ENCODE measurements around the gene RNF223.

The RNF223 gene

DNA sequence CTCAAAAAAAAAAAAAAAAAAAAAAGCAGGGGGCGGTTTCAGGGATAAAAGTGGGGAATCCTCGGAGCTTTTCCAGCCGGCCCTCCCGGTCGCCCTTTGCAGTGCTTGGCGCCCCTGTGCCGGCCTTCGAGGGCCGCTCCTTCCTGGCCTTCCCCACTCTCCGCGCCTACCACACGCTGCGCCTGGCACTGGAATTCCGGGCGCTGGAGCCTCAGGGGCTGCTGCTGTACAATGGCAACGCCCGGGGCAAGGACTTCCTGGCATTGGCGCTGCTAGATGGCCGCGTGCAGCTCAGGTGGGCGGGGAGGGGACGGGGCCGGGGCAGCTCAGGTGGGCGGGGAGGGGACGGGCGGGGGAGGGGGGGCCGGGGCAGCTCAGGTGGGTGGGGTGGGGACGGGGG, 25.3 kb downstream of the RNF223 start:
- H2AFZ ChIP-seq (ENCODE audit: low read length), result no peak overlapping the region
- H3K4me3 ChIP-seq (ENCODE audit: low read length), result no peak overlapping the region
- H3K9ac ChIP-seq (ENCODE audit: low read length), result no peak overlapping the region
- TF ChIP-seq EZH2phosphoT487 (IDR thresholded peaks at IDR 0.05; ENCODE audit: low read length), result no peak
- TF ChIP-seq, protein P1, sequence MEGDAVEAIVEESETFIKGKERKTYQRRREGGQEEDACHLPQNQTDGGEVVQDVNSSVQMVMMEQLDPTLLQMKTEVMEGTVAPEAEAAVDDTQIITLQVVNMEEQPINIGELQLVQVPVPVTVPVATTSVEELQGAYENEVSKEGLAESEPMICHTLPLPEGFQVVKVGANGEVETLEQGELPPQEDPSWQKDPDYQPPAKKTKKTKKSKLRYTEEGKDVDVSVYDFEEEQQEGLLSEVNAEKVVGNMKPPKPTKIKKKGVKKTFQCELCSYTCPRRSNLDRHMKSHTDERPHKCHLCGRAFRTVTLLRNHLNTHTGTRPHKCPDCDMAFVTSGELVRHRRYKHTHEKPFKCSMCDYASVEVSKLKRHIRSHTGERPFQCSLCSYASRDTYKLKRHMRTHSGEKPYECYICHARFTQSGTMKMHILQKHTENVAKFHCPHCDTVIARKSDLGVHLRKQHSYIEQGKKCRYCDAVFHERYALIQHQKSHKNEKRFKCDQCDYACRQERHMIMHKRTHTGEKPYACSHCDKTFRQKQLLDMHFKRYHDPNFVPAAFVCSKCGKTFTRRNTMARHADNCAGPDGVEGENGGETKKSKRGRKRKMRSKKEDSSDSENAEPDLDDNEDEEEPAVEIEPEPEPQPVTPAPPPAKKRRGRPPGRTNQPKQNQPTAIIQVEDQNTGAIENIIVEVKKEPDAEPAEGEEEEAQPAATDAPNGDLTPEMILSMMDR (IDR thresholded peaks at IDR 0.05; ENCODE audit: low read length), result no peak
- TF ChIP-seq EZH2 (optimal IDR thresholded peaks at IDR 0.05; ENCODE audit: low read depth, low read length), result no peak
- peaks cover 71% of the 10 kb centered on the region for H3K27me3 ChIP-seq (replicated peaks; ENCODE audit: insufficient read depth, low read length)
- H3K79me2 ChIP-seq (ENCODE audit: low read length), result no peaks in the 10 kb centered on the region
- H3K27ac ChIP-seq (ENCODE audit: low read length), result no peak overlapping the region
- no peaks in the 10 kb centered on the region for H3K9me3 ChIP-seq (replicated peaks; ENCODE audit: insufficient read depth, low read length)
- H3K4me1 ChIP-seq (ENCODE audit: low read length), result no peaks in the 10 kb centered on the region
- DNase-seq, result no peak
- no peaks in the 10 kb centered on the region for H3F3A ChIP-seq (ENCODE audit: insufficient read depth, low read length)
- H3K4me2 ChIP-seq (ENCODE audit: low read depth, low read length), result no peak overlapping the region
- H4K20me1 ChIP-seq (ENCODE audit: insufficient read depth, low read length), result no peaks in the 10 kb centered on the region
- H3K9me2 ChIP-seq (replicated peaks; ENCODE audit: insufficient read depth, low read length), result no peaks in the 10 kb centered on the region
- no peaks in the 10 kb centered on the region for H3K36me3 ChIP-seq (replicated peaks; ENCODE audit: insufficient read depth, low read length)

DNA sequence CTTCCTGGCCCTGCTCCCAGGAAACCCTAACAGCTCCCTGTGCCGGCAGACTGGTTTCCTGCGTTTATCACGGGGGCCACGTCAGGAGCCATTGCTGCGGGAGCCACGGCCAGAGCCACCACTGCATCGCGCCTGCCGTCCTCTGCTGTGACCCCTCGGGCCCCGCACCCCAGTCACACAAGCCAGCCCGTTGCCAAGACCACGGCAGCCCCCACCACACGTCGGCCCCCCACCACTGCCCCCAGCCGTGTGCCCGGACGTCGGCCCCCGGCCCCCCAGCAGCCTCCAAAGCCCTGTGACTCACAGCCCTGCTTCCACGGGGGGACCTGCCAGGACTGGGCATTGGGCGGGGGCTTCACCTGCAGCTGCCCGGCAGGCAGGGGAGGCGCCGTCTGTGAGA, 26.1 kb downstream of the RNF223 start:
- Histone ChIP-seq H3K9me2 (replicated peaks; ENCODE audit: insufficient read depth, low read length) (no peaks in the 10 kb centered on the region), H3K27me3 (replicated peaks; ENCODE audit: insufficient read depth, low read length) (peaks cover 70% of the 10 kb centered on the region), H3K4me3 (ENCODE audit: low read length) (no peak overlapping the region), H3K27ac (ENCODE audit: low read length) (no peak overlapping the region), H3K4me1 (ENCODE audit: low read length) (no peaks in the 10 kb centered on the region), H3K79me2 (ENCODE audit: low read length) (no peaks in the 10 kb centered on the region), H2AFZ (ENCODE audit: low read length) (no peak overlapping the region), H3K4me2 (ENCODE audit: low read depth, low read length) (no peak overlapping the region), H3K9me3 (replicated peaks; ENCODE audit: insufficient read depth, low read length) (no peaks in the 10 kb centered on the region), H3K36me3 (replicated peaks; ENCODE audit: insufficient read depth, low read length) (no peaks in the 10 kb centered on the region), H3F3A (ENCODE audit: insufficient read depth, low read length) (no peaks in the 10 kb centered on the region), H3K9ac (ENCODE audit: low read length) (no peak overlapping the region), H4K20me1 (ENCODE audit: insufficient read depth, low read length) (no peaks in the 10 kb centered on the region)
- DNase-seq, result no peak
- TF ChIP-seq EZH2phosphoT487 (IDR thresholded peaks at IDR 0.05; ENCODE audit: low read length) (no peak), EZH2 (optimal IDR thresholded peaks at IDR 0.05; ENCODE audit: low read depth, low read length) (no peak)
- TF ChIP-seq, protein P1 (IDR thresholded peaks at IDR 0.05; ENCODE audit: low read length), result no peak

DNA sequence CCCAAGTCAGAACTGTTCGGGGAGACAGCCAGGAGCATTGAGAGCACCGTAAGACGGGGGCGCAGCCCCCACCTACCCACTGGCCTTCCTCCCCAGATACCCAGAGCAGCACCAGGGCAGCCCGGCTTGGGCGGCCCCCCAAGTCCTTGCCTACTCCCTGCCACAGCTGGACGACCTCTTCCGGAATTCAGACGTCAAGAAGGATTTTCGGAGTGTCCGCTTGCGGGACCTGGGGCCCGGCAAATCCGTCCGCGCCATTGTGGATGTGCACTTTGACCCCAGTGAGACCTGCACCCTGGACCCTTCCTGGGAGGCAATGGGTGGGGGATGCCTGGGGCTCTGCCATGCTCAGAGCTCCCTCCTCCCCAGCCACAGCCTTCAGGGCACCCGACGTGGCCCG, 26.7 kb downstream of the RNF223 start:
- no peak overlapping the region for H3K4me2 ChIP-seq (ENCODE audit: low read depth, low read length)
- no peak for DNase-seq

DNA sequence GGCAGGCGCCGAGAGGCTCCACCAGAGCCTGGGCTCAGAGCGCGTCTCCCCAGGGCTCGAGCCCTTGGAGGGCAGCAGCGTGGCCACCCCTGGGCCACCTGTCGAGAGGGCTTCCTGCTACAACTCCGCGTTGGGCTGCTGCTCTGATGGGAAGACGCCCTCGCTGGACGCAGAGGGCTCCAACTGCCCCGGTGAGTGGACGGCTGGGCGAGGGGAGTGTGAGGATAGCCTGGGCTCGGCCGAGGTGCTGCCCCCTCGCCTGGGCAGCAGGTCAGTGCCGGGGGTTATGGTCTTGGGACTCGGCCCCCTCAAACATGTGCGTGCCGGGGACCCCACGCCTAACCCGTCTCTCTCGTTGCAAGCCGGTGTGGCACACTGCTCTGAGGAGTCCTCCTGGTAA, 27.3 kb downstream of the RNF223 start:
- no peaks in the 10 kb centered on the region for H3K79me2 ChIP-seq (ENCODE audit: low read length)
- H3K4me3 ChIP-seq (ENCODE audit: low read length), result no peak overlapping the region
- no peaks in the 10 kb centered on the region for H3F3A ChIP-seq (ENCODE audit: insufficient read depth, low read length)
- no peak for DNase-seq
- peaks cover 66% of the 10 kb centered on the region for H3K27me3 ChIP-seq (replicated peaks; ENCODE audit: insufficient read depth, low read length)
- TF ChIP-seq EZH2phosphoT487 (IDR thresholded peaks at IDR 0.05; ENCODE audit: low read length) (no peak), EZH2 (optimal IDR thresholded peaks at IDR 0.05; ENCODE audit: low read depth, low read length) (no peak)
- TF ChIP-seq, protein P1 (IDR thresholded peaks at IDR 0.05; ENCODE audit: low read length), result no peak
- H3K4me1 ChIP-seq (ENCODE audit: low read length), result no peaks in the 10 kb centered on the region
- no peak overlapping the region for H3K4me2 ChIP-seq (ENCODE audit: low read depth, low read length)
- H3K9me2 ChIP-seq (replicated peaks; ENCODE audit: insufficient read depth, low read length), result no peaks in the 10 kb centered on the region
- H3K9me3 ChIP-seq (replicated peaks; ENCODE audit: insufficient read depth, low read length), result no peaks in the 10 kb centered on the region
- H4K20me1 ChIP-seq (ENCODE audit: insufficient read depth, low read length), result no peaks in the 10 kb centered on the region
- H2AFZ ChIP-seq (ENCODE audit: low read length), result no peak overlapping the region
- H3K9ac ChIP-seq (ENCODE audit: low read length), result no peak overlapping the region
- no peaks in the 10 kb centered on the region for H3K36me3 ChIP-seq (replicated peaks; ENCODE audit: insufficient read depth, low read length)
- H3K27ac ChIP-seq (ENCODE audit: low read length), result no peak overlapping the region

More for the DNA sequence above, 26.7 kb downstream of the RNF223 start:
- H3K9me3 ChIP-seq (replicated peaks; ENCODE audit: insufficient read depth, low read length), result no peaks in the 10 kb centered on the region
- no peak for TF ChIP-seq EZH2phosphoT487 (IDR thresholded peaks at IDR 0.05; ENCODE audit: low read length)
- no peak overlapping the region for H3K27ac ChIP-seq (ENCODE audit: low read length)
- H3K9me2 ChIP-seq (replicated peaks; ENCODE audit: insufficient read depth, low read length), result no peaks in the 10 kb centered on the region
- no peaks in the 10 kb centered on the region for H3F3A ChIP-seq (ENCODE audit: insufficient read depth, low read length)
- no peak overlapping the region for H2AFZ ChIP-seq (ENCODE audit: low read length)
- no peaks in the 10 kb centered on the region for H3K79me2 ChIP-seq (ENCODE audit: low read length)
- no peak overlapping the region for H3K9ac ChIP-seq (ENCODE audit: low read length)
- no peaks in the 10 kb centered on the region for H4K20me1 ChIP-seq (ENCODE audit: insufficient read depth, low read length)
- peaks cover 70% of the 10 kb centered on the region for H3K27me3 ChIP-seq (replicated peaks; ENCODE audit: insufficient read depth, low read length)
- no peaks in the 10 kb centered on the region for H3K4me1 ChIP-seq (ENCODE audit: low read length)
- no peak overlapping the region for H3K4me3 ChIP-seq (ENCODE audit: low read length)
- no peaks in the 10 kb centered on the region for H3K36me3 ChIP-seq (replicated peaks; ENCODE audit: insufficient read depth, low read length)

Measured in MM.1S (cell line).